ENCODE data around the gene SAMD14.
"Not testable (repeated sequence)": the region's sequence is repeated elsewhere in the genome, so short reads cannot be mapped to it uniquely, and the experiment has no call there.

Gene SAMD14

GRCh38 chr17:50070908-50071680, 58.9 kb downstream of the SAMD14 start:
- DNase-seq = no peak

- no peak for DNase-seq
These were observed 62.0 kb downstream of the SAMD14 start for GRCh38 chr17:50067996-50068395.

GRCh38 chr17:50066995-50067394, 63.0 kb downstream of the SAMD14 start:
- no peak for DNase-seq

GRCh38 chr17:50065056-50065455, 64.9 kb downstream of the SAMD14 start:
- DNase-seq = no peak

- DNase-seq = no peak
These were observed 65.5 kb downstream of the SAMD14 start for GRCh38 chr17:50064253-50065001.

GRCh38 chr17:50063561-50064252, 66.3 kb downstream of the SAMD14 start:
- DNase-seq = no peak

- DNase-seq = no peak
These were observed 67.4 kb downstream of the SAMD14 start for GRCh38 chr17:50062293-50063243.

GRCh38 chr17:50061713-50062045, 68.3 kb downstream of the SAMD14 start:
- not testable (repeated sequence) for DNase-seq

GRCh38 chr17:50060951-50061712, 68.8 kb downstream of the SAMD14 start:
- no peak for DNase-seq
